Caco-2 (cell line): ENCODE data around the gene PDE10A. TPM values are rescaled to one million over a fixed set of nuclear protein-coding genes. Genes with fewer than 3 reads are reported as not detected.
"Not testable (repeated sequence)": the region's sequence is repeated elsewhere in the genome, so short reads cannot be mapped to it uniquely, and the experiment has no call there.

Experiments
- BruUV-seq: library from RNA; stranded (reverse); fragments of 400-500 nt; replicated peaks from 2 replicates; lab custom pipeline; 2021; lab: Mats Ljungman, UMichigan
- CTCF ChIA-PET: fragments of 300-600 bp; sonication (Branson Sonifier 250); formaldehyde crosslinking; loops from one replicate; lab custom pipeline; 2022; ENCODE audit warnings: antibody characterized with exemption; lab: Charles Lee
- POLR2A ChIA-PET: fragments of 300-600 bp; sonication (Branson Sonifier 250); formaldehyde crosslinking; loops from one replicate; lab custom pipeline; 2022; ENCODE audit warnings: antibody characterized with exemption; lab: Charles Lee
- DNase-seq, 2 experiments: peaks; one replicate each; pipeline versions ENCODE4 v3.0.0 to v3.0.0-alpha.2; 2020 to 2022
- H3K27me3 ChIP-seq: replicated peaks from 2 replicates; pipeline ENCODE4 v1.6.0; 2011; ENCODE audit warnings: low read length; ENCODE audit not compliant: control insufficient read depth, insufficient read depth
- H3K36me3 ChIP-seq: 2 replicates; pipeline ENCODE4 v1.5.1; 2011; ENCODE audit warnings: low read length; ENCODE audit not compliant: control insufficient read depth, insufficient read depth
- H3K4me1 ChIP-seq: fragments of 250-450 bp; sonication (Bioruptor Pico); 2 replicates; pipeline ENCODE4 v1.5.1; 2020; ENCODE audit warnings: mild to moderate bottlenecking
- H3K4me3 ChIP-seq: 2 replicates; pipeline ENCODE4 v1.5.1; 2011; ENCODE audit warnings: low read depth, mild to moderate bottlenecking, control low read depth, low read length
- H3K9me3 ChIP-seq: fragments of 250-450 bp; sonication (Bioruptor Pico); 2 replicates; pipeline ENCODE4 v1.5.1; 2020; ENCODE audit warnings: mild to moderate bottlenecking, moderate library complexity
- H3K27ac Mint-ChIP-seq: one replicate; pipeline ENCODE4 v1.8.0; 2022; ENCODE audit warnings: mixed read lengths; ENCODE audit not compliant: unreplicated experiment
- H3K27me3 Mint-ChIP-seq: one replicate; pipeline ENCODE4 v1.8.0; 2022; ENCODE audit warnings: mixed read lengths; ENCODE audit not compliant: insufficient read depth, unreplicated experiment
- H3K36me3 Mint-ChIP-seq: one replicate; pipeline ENCODE4 v1.8.0; 2022; ENCODE audit warnings: mild to moderate bottlenecking, mixed read lengths; ENCODE audit not compliant: insufficient read depth, unreplicated experiment
- H3K4me1 Mint-ChIP-seq: one replicate; pipeline ENCODE4 v1.8.0; 2022; ENCODE audit warnings: low read depth, mixed read lengths; ENCODE audit not compliant: unreplicated experiment
- H3K4me3 Mint-ChIP-seq: one replicate; pipeline ENCODE4 v1.8.0; 2022; ENCODE audit warnings: mild to moderate bottlenecking, moderate library complexity, mixed read lengths; ENCODE audit not compliant: unreplicated experiment
- H3K9me3 Mint-ChIP-seq: one replicate; pipeline ENCODE4 v1.8.0; 2022; ENCODE audit warnings: mixed read lengths; ENCODE audit not compliant: unreplicated experiment
- intact Hi-C: fragments of 100-400 bp; cut with micrococcal nuclease; formaldehyde crosslinking; loops from one replicate; pipeline ENCODE4 v1.10.0; 2022; ENCODE audit not compliant: unreplicated experiment
- total RNA-seq: library from RNA; stranded (reverse); gene quantifications from 2 replicates; pipeline ENCODE4 v1.2.3, GENCODE V29; 2022
- TF ChIP-seq, protein P1 (sequence below), 2 experiments: fragments of 200-600 bp in 1 of 2; IDR thresholded peaks; 1 replicate in 1 of 2; 2 replicates in 1 of 2; pipeline versions ENCODE4 v1.5.1 to v1.8.0; 2011 to 2022; ENCODE audit warnings: antibody characterized with exemption in 1 of 2, control low read depth in 1 of 2, inconsistent platforms in 1 of 2, low read depth in 1 of 2, low read length in 1 of 2, mild to moderate bottlenecking in 1 of 2, moderate library complexity in 1 of 2; ENCODE audit not compliant: insufficient read depth in 1 of 2, severe bottlenecking in 1 of 2, unreplicated experiment in 1 of 2

PDE10A gene
- total RNA-seq, 1 experiment from 2014 or later, result 3.4 TPM

DNA sequence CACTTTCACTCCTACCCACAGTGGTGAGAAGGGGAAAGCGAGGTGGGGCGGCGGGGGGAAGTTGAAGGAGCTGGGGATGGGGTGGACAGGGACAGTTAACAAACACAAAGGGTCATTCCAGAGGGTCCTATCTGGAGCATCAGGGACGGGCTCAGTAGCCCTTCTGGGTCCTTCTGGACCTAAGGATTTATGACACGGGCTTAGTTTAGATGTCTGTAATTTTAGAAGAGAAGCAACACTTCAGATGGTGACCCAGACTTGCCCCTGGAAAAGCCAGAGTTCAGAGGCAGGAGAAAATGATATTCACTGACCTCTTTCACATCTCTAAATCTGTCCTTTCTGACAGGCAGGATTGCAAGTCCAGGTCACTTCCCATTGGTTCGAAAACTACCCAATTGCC lies 36.3 kb downstream of the PDE10A start:
- no TSS peak for BruUV-seq
- no peak for DNase-seq
- Histone ChIP-seq H3K9me3 (no peaks in the 10 kb centered on the region), H3K27me3 (no peaks in the 10 kb centered on the region), H3K4me1 (peaks cover 10% of the 10 kb centered on the region; the same call in 1 of the 2 replicates), H3K36me3 (no peaks in the 10 kb centered on the region), H3K4me3 (no peak overlapping the region)
- Mint-ChIP-seq H3K9me3 (no peaks in the 10 kb centered on the region), H3K36me3 (peaks cover 4% of the 10 kb centered on the region), H3K4me1 (no peaks in the 10 kb centered on the region), H3K4me3 (no peak overlapping the region), H3K27ac (no peak overlapping the region), H3K27me3 (no peaks in the 10 kb centered on the region)
- ChIA-PET POLR2A (no interaction called here), CTCF (no interaction called here)
- intact Hi-C loops, result no loop called here
- TF ChIP-seq, protein P1, sequence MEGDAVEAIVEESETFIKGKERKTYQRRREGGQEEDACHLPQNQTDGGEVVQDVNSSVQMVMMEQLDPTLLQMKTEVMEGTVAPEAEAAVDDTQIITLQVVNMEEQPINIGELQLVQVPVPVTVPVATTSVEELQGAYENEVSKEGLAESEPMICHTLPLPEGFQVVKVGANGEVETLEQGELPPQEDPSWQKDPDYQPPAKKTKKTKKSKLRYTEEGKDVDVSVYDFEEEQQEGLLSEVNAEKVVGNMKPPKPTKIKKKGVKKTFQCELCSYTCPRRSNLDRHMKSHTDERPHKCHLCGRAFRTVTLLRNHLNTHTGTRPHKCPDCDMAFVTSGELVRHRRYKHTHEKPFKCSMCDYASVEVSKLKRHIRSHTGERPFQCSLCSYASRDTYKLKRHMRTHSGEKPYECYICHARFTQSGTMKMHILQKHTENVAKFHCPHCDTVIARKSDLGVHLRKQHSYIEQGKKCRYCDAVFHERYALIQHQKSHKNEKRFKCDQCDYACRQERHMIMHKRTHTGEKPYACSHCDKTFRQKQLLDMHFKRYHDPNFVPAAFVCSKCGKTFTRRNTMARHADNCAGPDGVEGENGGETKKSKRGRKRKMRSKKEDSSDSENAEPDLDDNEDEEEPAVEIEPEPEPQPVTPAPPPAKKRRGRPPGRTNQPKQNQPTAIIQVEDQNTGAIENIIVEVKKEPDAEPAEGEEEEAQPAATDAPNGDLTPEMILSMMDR (IDR thresholded peaks at IDR 0.05; ENCODE audit: insufficient read depth in 1 of 2, low read depth in 1 of 2, low read length in 1 of 2, severe bottlenecking in 1 of 2, unreplicated experiment in 1 of 2), result no peak

- H3K9me3 Mint-ChIP-seq, result no peaks in the 10 kb centered on the region
- H3K4me3 ChIP-seq, result no peak overlapping the region
- H3K4me3 Mint-ChIP-seq, result no peak overlapping the region
- TF ChIP-seq, protein P1 (IDR thresholded peaks at IDR 0.05; ENCODE audit: insufficient read depth in 1 of 2, low read depth in 1 of 2, low read length in 1 of 2, severe bottlenecking in 1 of 2, unreplicated experiment in 1 of 2), result no peak
- peak overlapping the region; percentile 26 for H3K27ac Mint-ChIP-seq
- H3K9me3 ChIP-seq, result no peaks in the 10 kb centered on the region
- no peaks in the 10 kb centered on the region for H3K27me3 ChIP-seq
- peaks cover 4% of the 10 kb centered on the region for H3K36me3 Mint-ChIP-seq
- ChIA-PET POLR2A (no interaction called here), CTCF (no interaction called here)
- intact Hi-C loops, result no loop called here
- BruUV-seq, result no TSS peak
- H3K27me3 Mint-ChIP-seq, result no peaks in the 10 kb centered on the region
- no peaks in the 10 kb centered on the region for H3K4me1 Mint-ChIP-seq
- no peaks in the 10 kb centered on the region for H3K4me1 ChIP-seq
- H3K36me3 ChIP-seq, result no peaks in the 10 kb centered on the region
- DNase-seq, result no peak
Measured at GRCh38 chr6:165624871-165625639, 38.0 kb downstream of the PDE10A start.

DNA sequence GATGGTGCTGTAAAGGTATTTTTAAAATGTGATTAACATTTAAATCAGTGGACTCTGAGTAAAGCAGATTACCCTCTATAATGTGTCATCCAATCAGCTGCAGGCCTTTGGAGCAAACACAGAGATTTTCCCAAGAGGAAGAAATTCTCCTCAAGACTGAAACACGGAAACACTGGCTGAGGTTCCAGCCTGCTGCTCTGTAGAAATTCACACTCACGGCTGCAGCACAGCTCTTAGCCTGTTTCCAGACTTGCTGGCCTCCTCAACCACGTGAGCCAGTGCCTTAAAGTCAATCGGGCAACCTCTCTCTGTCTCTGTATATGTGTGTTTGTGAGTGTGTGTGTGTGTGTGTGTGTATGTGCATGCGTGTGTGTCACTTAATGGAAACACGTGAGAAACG lies 41.1 kb downstream of the PDE10A start:
- H3K27me3 Mint-ChIP-seq, result no peaks in the 10 kb centered on the region
- H3K36me3 Mint-ChIP-seq, result peaks cover 4% of the 10 kb centered on the region
- H3K4me1 Mint-ChIP-seq, result no peaks in the 10 kb centered on the region
- Histone ChIP-seq H3K4me3 (no peak overlapping the region), H3K27me3 (no peaks in the 10 kb centered on the region), H3K36me3 (no peaks in the 10 kb centered on the region), H3K4me1 (no peaks in the 10 kb centered on the region), H3K9me3 (no peaks in the 10 kb centered on the region)
- H3K9me3 Mint-ChIP-seq, result no peaks in the 10 kb centered on the region
- H3K4me3 Mint-ChIP-seq, result no peak overlapping the region
- ChIA-PET POLR2A (no interaction called here), CTCF (no interaction called here)
- TF ChIP-seq, protein P1 (IDR thresholded peaks at IDR 0.05; ENCODE audit: insufficient read depth in 1 of 2, low read depth in 1 of 2, low read length in 1 of 2, severe bottlenecking in 1 of 2, unreplicated experiment in 1 of 2), result no peak
- no TSS peak for BruUV-seq
- H3K27ac Mint-ChIP-seq, result no peak overlapping the region
- DNase-seq, result no peak
- intact Hi-C loops, result no loop called here

DNA sequence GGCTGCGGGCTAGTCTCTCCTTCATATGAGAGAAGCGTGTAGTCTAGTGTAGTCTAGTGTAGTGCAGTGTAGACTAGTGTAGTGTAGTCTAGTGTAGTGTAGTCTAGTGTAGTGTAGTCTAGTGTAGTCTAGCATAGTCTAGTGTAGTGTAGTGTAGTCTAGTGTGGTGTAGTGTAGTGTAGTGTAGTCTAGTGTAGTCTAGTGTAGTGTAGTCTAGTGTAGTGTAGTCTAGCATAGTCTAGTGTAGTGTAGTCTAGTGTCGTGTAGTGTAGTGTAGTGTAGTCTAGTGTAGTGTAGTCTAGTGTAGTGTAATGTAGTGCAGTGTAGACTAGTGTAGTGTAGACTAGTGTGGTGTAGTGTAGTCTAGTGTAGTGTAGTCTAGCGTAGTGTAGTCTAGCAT lies 44.1 kb downstream of the PDE10A start:
- BruUV-seq, H3K27me3 ChIP-seq, intact Hi-C loops, CTCF ChIA-PET, H3K4me1 ChIP-seq, H3K27me3 Mint-ChIP-seq, H3K36me3 ChIP-seq, H3K27ac Mint-ChIP-seq, H3K9me3 Mint-ChIP-seq, H3K9me3 ChIP-seq, H3K4me3 Mint-ChIP-seq, H3K36me3 Mint-ChIP-seq, POLR2A ChIA-PET, H3K4me1 Mint-ChIP-seq, H3K4me3 ChIP-seq, DNase-seq: not testable (repeated sequence)
